Caki2 (cell line): ENCODE results near the gene SMIM23. TPM values are rescaled to one million over a fixed set of nuclear protein-coding genes. Genes with fewer than 3 reads are reported as not detected.
"Not testable (repeated sequence)": the region's sequence is repeated elsewhere in the genome, so short reads cannot be mapped to it uniquely, and the experiment has no call there.

Experiments used
- DNase-seq: peaks from one replicate; pipeline ENCODE4 v3.0.0-alpha.2; 2015; ENCODE audit warnings: low read depth
- in situ Hi-C: cut with HindIII; loops from 2 replicates; pipeline ENCODE4 v1.10.0; 2016; ENCODE audit warnings: low sequenced_read_pairs, low pct_unique_long_range_greater_than_20kb, mixed read lengths
- total RNA-seq: library from RNA; depleted of rRNA; stranded (reverse); fragments of >200 nt; shearing (Covaris generic); gene quantifications from 2 replicates; pipeline ENCODE4 v1.2.3, GENCODE V29; 2014; ENCODE audit warnings: low replicate concordance

Gene SMIM23
- total RNA-seq, 1 experiment from 2014 or later, result not detected

DNA sequence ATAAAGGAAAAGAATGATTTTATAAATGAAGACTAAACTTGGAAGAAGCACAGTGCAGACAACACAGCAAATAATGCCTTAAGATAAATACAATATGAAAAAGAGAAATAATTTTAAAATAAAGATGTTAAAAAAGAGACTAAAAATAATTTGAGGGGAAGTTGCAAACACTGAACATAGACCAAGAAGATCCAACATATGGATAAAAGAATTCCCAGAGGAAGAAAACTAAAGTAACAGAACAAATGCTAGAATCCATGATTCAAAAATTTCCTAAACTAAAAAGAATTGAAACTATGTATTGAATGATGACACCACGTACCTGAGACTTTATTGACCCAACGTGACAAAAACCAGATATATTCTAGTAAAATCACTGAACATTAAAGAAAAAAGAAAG is 18.7 kb upstream of the SMIM23 start:
- DNase-seq, result no peak
- in situ Hi-C loops, result no loop called here

DNA sequence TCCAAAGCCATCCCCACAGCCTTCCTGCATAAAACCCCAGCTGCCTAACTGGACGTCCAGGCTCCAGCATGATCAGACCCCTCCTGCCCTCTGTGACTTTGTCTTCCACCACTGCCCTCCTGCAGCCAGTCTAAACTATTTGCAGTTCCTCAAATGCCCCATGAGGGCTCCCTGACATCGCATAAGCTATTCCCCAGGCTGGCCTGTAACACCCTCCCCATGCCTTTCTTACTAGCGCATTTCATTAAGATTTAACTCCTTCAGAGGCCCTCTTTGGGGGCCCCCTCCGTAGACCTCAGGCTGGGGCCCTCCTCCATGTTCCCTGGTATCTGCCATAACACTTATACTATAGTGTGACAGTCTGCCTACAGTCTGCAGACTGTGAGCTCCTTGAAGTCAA is 15.5 kb upstream of the SMIM23 start:
- no peak for DNase-seq
- in situ Hi-C loops, result no loop called here

DNA sequence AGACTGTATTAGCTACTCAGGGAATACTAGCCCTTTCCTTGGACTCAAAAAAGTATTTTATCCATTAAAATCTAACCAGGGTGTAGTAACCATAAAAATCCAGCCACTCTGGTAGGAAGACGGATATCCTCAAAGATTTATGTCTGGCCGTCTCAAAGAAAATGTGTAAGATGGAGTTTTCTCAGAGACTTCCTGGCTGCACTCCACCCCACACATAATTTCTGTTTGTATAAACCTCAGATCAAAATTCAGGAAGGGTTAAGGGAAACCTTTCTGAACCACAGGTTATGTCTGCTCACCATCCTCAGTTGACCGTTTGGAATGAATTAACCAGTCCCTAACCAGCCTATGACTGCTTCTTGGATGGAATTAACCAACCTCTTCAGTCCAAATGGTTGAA is 13.8 kb upstream of the SMIM23 start:
- in situ Hi-C loops, result no loop called here
- DNase-seq, result no peak

DNA sequence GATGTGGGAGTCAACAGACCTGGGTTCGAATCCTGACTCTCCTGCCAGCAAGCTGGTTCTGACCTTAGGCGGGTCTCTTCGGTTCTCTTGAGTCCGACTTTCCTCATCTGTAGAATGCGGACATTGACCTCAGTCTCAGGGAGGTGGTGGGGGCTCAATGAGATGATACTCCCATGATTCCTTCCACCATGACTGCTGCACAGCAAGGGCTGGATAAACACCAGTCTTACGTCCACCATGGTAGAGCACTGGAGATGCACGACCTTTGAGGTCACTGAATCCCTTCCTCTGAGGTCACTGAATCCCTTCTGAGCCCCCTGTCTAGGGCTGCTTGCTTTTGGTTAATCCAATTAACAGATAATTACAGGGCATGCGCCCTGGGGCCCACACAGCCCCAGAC is 12.5 kb upstream of the SMIM23 start:
- DNase-seq, result no peak

DNA sequence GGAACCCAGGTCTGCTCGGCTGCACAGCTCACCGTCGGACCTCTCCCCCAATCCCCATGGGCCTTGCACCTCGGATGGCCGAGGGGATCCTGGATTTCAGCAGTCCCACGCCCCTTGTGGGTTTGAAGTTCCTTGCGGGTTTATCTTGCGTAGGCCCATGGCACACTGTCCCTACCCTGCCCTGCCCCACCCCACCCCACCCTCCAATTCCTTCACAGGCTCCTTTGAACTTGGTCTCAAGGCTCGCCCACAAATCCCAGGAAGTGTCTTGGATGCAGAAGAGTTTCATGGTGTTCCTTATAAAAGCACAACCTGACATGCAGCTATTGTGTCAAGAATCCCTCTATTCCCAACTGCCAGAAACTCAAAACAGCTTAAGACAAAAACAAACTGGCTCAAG is 11.2 kb upstream of the SMIM23 start:
- in situ Hi-C loops, result no loop called here
- DNase-seq, result no peak

More for the DNA sequence above, 12.5 kb upstream of the SMIM23 start:
- in situ Hi-C loops, result no loop called here

DNA sequence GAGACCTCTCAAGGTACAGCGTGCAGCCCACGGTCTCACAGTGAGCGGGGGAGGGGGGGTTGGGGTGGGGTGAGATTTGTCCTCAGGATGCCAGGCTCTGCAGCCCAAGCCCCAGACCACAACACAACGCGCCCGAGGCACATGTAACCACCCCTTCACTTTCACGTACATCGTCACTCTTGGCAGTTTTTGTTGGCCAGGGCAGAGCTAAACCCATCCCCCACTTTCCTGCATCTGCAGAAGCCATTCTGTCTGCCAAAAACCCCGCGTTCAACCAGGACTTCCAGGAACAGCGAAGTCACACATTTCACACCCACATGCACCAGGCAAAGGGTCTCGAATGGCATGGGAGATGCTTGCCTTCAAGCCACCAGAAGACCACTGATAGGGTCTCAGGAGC is 9.4 kb upstream of the SMIM23 start:
- in situ Hi-C loops, result no loop called here
- no peak for DNase-seq

DNA sequence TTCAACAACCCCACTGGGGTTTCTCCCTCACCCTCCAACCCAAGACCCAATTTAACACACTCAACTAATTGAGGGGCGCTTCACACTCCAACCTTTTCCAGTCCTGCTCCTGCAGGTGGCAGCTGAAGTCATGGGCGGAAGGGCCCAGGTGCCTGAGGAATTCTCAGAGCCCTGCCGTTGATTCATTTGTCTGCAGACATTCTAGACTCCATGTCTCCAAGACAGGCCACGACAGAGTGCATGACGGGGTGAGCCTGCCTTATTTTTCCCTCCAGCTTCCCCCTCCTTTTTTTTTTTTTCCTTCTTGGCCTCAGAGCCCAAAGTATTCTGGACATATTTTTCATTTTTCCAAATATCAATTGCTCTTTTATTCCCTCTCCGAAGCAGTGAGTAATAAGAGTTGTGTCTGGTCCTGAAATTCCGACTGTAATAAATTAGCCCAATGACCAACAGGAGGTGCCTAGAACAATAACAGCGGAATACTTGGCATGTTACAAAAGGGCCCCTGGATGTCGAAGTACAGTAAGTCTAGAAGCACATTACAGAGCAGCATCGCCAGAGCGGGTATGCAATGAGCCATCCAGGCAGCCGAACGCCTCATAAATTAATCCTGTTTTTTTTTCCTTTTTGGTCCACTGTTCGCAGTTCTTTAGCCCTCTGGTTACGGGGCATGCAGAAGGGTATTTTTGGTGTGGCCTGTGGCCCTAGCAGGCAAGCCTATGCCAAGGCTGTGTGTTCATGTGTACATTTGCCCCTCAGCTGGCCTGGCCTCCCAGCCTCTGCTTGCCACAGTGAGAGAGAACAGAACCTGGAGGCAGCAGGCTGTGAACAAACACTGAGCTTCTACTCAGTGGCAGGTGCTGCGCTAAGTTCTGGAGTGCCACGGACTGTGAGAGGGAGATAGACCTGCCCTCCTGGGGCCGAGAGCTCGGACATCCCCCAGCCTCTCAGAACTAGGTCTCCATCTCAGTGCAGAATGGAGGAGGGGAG is 8.6 kb upstream of the SMIM23 start:
- no peak for DNase-seq
- in situ Hi-C loops, result no loop called here

DNA sequence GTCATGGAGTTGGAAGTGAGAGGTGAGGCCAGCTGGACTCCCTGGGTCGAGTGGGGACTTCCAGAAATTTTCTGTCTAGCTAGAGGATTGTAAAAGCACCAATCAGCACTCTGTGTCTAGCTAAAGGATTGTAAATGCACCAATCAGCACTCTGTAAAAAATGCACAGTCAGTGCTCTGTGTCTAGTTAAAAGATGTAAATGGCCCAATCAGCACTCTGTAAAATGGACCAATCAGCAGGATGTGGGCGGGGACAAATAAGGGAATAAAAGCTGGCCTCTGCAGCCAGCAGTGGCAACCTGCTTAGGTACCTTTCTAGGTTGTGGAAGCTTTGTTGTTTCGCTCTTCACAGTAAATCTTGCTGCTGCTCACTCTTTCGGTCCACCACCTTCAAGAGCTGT is 3.9 kb upstream of the SMIM23 start:
- DNase-seq, in situ Hi-C loops: not testable (repeated sequence)

DNA sequence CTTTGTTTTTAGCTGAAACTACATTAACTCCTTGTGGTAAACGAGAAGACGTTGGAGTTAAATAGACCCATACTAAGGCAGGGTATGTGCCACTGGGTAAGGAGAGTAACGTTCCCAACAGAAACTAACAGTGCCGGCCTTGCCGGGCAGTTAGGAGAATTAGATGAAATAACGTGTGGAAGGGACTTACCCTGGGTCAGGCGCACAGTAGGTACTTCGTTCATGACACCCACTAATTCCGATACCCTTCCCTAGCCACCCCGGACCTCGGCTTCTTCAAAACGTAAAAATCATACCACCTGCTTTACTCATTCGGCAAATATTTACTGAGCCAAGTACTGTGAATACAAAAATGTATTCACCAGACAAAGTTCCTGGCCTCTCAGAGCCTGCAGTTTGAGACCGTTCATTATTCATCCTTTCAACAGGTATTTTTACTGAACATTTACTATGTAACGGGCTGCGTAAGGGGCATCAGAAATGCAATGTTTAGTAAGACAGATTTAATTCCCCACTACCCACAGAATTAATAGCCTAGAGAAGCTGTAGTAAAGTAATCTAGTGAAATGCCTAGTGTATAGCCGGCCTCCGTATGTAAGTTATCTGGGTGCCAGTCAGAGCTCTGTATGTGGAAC is 3.2 kb upstream of the SMIM23 start:
- no peak for DNase-seq
- in situ Hi-C loops, result no loop called here

DNA sequence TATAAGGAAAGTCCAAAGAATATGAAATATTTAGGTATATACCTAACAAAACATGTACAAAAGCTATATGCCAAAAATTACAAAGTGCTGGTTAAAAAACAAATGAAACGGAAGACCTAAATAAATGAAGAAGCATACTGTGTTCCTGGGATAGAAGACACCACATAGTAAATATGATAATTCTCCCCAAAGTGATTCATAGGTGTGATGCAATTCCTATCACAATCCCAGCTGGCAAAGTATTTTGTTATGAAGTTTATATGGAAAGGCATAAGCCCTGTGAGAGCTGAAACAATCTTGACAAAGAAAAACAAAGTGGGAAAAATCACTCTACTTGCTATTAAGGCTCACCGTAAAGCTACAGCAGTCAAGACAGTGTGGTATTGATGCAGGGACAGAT is 2.6 kb upstream of the SMIM23 start:
- no peak for DNase-seq
- in situ Hi-C loops, result no loop called here

DNA sequence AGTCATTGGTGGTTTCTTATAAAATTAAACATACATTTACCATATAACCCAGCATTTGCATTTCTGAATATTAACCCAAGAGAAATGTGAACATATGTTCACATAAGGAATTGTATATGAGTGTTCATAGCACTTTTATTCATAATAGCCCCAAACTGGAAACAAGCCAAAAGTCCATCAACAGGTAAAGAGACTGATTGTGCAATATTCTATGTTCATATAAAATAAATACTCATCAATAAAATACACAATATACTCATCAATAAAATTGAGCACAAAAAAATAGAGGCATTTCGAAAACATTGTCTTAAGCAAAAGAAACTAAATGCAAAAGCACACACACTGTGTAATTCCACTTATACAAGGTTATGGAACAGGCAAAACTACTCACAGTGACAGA is 3.7 kb downstream of the SMIM23 start:
- no peak for DNase-seq
- in situ Hi-C loops, result no loop called here

DNA sequence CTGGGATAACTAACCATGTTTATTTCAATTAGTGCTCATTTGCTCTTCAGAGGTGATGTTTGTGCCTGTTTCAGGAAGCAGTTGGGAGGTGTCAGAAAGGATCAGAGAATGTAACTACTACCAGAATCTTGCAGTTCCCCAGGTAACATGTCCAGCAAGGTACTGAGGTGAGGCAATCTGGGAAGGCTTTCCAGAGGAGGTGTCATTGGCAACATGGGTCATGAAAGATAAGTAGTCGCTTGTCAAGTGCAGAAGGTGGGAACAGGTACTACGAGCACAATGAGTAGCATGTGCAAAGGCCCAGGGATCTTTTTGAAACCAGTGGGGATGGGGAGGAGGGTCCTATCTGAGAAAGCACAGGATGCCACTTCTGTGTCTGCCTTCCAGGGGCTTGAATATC is 4.8 kb downstream of the SMIM23 start:
- in situ Hi-C loops, result no loop called here
- no peak for DNase-seq

DNA sequence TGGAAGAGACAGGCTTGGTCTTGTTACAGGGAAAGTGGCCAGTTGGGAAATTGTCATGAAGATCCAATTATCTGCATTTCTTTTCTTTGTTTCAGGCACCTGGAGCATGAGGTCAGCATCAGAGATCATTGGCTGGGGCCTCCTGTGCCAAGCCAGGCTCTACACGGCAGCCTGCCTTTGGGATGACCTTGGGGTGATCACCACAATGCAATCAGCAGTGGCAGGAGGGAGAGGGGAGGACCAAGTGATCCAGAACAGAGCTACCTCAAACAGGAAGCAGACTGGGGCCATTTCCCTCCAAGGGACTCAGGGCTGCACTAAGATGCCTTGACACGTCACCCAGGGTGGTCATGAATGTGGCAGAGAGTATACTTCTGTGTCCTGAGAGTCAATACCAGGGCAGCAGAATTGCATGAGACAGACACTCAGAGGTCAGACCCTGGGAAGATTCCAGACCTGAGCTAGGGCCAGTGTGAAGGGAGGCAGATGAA is 8.9 kb downstream of the SMIM23 start:
- DNase-seq, result no peak
- in situ Hi-C loops, result no loop called here

DNA sequence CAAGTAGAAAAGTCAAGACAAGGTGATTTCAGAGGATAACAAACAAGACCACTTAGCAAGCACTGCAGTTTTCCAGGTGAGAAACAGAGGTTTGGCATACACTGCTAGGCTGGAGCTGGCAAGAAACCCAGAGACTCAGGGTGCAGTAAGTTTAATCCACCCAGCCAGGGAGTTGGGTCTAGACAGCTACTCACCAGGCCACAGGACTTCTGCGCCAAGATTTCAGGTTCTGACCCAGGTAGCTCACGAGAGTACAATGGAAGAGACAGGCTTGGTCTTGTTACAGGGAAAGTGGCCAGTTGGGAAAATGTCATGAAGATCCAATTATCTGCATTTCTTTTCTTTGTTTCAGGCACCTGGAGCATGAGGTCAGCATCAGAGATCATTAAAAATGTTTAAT is 9.8 kb downstream of the SMIM23 start:
- DNase-seq, result no peak
- in situ Hi-C loops, result no loop called here

DNA sequence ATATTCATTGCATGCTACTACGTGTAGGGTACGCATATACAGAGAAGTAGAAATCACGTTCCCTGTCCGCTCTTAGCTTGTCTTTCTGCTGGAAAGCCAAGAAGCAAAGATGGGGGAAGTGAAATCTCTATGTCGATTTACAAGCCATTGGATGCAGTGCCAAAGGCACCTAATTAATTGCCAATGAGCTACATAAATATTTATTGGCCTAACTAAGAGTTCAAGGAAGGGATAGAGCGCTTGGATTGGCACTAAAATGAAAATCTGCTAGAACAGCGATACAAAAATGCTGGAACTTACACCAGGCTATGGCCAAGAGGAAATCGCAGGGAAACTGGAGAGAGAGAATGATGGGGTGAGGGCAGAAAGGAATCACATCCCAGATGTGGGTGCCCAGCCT is 10.8 kb downstream of the SMIM23 start:
- in situ Hi-C loops, result no loop called here

DNA sequence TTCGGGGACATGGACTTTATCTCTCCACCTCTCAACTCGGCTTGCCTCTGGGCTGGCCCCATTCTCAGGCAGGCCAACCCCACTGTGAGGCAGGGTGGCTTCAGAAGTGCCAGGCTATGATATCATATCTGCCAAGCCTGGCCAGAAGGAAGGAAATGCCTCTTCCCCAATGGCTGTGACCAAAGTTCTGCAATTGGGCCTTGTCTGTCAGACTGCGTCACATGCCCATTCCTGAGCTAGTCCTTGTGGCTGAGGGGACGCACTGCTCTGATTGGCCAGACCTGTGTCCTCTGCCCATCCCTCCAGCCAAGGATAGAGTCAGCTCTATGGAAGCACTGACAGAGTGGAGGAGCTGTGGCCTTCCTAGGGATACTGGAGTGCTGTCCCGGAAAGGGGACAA is 11.9 kb downstream of the SMIM23 start:
- in situ Hi-C loops, result no loop called here
- no peak for DNase-seq

More for the DNA sequence above, 10.8 kb downstream of the SMIM23 start:
- no peak for DNase-seq

DNA sequence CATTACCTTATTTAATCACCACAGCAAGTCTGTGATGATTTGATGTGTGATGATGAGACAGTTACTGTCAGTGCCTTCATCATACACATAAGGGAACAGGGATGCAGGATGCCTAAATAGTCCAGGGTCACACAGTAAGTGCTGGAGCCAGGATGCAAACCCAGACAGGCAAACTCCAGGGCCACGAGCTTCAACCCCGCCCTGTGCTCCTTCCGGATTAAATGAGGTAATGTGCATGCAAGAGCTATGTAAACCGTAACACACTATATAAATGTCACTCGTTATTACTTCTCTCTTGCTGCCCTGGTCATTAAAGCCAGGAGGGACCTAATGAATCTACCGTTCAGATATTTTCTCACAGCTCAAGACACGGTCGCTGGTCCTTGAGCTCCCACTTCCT is 12.8 kb downstream of the SMIM23 start:
- in situ Hi-C loops, result no loop called here
- no peak for DNase-seq

DNA sequence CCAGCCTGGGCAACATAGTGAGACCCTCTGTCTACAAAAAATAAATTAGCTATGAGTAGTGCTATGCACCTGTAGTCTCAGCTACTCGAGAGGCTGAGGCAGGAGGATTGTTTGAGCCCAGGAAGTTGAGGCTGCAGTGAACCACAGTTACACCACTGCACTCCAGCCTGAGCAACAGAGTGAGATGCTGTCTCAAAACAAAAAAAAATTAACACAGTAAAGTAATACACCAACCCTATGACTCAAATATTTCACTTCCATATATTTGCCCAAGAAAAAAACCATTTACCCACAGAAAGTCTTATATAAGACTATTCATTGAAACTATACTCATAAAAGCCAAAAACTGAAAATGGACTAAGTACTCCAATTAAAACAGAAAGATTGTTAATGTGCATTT is 16.2 kb downstream of the SMIM23 start:
- DNase-seq, result no peak
- in situ Hi-C loops, result no loop called here

DNA sequence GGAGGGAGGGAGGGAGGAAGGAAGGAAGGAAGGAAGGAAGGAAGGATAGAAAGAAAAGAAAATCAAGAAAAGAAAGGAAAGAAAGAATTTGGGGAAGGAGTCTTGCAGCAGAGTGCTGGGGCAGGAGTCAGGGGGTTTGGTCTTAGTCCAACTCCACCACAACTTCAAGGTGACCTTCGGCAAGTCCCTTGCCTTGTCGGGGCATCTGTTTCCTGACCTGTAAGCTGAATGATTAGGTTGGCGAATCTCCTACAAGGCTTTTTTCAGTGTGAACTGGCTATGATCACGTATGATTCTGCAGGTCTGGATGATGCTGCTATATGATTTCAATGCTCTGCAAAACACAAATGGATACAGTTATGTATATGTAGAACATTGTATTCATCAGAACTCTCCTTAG is 20.1 kb downstream of the SMIM23 start:
- in situ Hi-C loops, result no loop called here

More for the DNA sequence above, 20.1 kb downstream of the SMIM23 start:
- no peak for DNase-seq
